GM12875 (cell line): ENCODE data around the gene CD93.

ENCODE experiments used
- H3K4me3 ChIP-seq: one replicate; pipeline ENCODE4 v1.5.1; 2011; ENCODE audit warnings: low read depth, low read length, control low read depth
- TF ChIP-seq, protein P1 (sequence below): IDR thresholded peaks from 2 replicates; pipeline ENCODE4 v1.5.1; 2011; ENCODE audit warnings: low read depth, mild to moderate bottlenecking, control low read depth, inconsistent platforms, low read length, moderate library complexity, borderline replicate concordance; ENCODE audit not compliant: insufficient read depth

CD93 gene

DNA sequence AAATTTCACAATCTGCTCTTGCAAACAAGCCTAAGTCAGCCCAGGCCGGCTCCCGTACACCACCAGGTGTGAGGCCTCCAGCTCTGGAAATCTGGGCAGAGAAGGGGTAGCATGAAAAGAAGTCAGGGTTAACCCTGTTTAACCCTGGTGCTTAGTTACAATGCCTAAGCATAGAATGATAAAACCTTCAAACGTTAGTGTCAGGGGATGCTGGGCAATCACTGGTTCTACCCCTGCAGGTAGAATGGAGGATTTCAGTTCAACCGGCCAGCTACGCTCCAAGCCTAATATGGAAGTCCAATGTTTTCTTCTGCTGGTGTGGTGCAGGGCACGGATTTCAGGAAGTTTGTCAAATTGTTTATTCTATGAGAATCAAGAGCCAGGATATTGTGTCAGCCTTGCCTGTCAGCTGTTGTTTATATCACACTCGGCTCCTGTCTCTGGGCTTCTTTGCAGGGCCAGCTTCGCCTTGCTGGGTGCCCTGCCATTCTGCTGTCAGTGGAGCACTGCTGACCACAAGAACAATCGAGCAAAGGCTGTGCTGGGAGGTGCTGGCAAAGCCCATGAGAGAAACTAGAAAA is 20.2 kb upstream of the CD93 start:
- no peak overlapping the region for H3K4me3 ChIP-seq
- TF ChIP-seq, protein P1, sequence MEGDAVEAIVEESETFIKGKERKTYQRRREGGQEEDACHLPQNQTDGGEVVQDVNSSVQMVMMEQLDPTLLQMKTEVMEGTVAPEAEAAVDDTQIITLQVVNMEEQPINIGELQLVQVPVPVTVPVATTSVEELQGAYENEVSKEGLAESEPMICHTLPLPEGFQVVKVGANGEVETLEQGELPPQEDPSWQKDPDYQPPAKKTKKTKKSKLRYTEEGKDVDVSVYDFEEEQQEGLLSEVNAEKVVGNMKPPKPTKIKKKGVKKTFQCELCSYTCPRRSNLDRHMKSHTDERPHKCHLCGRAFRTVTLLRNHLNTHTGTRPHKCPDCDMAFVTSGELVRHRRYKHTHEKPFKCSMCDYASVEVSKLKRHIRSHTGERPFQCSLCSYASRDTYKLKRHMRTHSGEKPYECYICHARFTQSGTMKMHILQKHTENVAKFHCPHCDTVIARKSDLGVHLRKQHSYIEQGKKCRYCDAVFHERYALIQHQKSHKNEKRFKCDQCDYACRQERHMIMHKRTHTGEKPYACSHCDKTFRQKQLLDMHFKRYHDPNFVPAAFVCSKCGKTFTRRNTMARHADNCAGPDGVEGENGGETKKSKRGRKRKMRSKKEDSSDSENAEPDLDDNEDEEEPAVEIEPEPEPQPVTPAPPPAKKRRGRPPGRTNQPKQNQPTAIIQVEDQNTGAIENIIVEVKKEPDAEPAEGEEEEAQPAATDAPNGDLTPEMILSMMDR: no peak

DNA sequence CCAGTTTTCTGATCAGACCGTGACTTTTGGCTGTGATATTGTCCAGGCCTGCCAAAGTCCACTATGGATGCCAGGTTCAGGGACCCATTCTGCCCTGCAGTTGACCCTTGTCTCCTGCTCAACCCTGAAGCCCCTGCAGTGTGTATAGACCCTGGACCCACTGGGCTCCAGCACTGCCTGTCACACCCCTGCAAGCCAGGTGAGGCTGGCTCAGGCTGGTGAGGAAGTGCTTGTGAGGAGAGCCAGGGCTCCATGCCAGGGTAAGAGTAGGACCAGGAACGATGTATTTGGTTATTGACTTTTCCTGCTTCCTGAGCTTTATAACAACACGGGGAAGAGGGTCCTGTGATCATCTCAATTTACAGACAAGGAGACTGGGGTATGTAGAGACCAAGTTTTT is 19.1 kb upstream of the CD93 start:
- H3K4me3 ChIP-seq: no peak overlapping the region
- TF ChIP-seq, protein P1: no peak

DNA sequence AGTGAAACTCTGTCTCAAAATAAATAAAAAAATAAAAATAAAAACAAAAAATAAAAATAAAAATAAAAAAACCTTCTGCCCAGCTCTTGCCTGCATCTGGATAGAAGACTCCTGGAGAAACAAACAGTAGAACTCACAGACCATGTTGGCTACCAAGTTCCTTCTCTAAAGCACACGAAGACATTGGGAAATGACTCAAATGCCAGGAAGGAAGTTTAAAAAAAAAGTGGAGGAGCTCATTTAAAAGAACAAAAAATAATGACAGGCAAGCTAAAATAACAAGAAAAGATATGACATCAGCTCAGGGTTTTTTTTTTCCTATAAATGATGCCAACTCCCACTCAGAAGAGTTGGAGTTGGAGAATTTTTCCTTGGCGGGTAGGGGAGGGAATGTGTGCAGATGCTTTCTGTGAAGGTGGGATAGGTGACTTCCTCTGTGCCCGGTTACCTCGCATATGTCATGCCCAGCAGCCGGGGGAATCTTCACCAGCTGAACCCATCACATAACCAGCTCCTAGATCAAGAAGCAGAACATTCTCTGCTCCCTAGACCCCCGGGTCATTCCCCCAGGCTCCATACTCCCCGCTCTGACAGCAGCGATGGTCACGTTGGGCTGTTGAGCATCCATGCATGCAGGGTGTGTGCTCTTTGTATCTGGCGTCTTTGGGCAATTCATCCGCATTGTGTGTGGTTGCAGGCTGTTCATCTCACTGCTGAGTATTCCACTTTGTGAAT is 17.3 kb upstream of the CD93 start:
- H3K4me3 ChIP-seq: no peak overlapping the region
- TF ChIP-seq, protein P1: no peak

DNA sequence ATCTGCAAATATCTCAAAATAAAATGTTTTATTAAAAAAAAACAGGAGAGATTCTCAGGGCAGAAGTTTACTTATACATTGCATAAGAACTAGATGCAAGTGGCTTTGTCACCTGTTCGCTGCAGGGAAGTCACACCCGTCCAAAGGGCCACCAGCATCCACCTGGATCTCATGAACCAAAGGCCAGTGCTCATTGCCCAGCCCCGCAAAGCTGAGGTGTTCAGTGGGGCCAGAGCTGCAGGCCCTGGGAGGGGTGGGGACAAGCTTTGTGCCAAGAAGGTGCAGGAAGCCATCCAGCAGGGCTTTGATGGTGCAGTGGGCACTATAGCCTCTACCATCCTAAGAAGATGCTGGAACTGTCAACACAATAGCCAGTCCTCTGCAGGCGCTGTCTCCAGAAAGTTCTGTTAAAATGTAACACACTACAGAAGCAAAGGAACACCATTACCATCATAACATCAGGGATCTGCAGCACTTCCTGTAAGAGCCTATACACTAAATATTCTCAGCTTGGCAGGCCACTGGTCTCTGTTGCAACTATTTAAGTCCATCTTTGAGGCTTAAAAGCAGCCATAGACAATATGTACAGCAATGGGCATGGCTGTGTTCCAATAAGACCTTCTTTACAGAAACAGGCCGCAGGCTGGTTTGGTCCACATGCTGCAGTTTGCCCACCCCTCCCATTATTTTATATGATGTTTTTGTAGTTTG is 15.7 kb upstream of the CD93 start:
- no peak overlapping the region for H3K4me3 ChIP-seq
- TF ChIP-seq, protein P1: no peak

DNA sequence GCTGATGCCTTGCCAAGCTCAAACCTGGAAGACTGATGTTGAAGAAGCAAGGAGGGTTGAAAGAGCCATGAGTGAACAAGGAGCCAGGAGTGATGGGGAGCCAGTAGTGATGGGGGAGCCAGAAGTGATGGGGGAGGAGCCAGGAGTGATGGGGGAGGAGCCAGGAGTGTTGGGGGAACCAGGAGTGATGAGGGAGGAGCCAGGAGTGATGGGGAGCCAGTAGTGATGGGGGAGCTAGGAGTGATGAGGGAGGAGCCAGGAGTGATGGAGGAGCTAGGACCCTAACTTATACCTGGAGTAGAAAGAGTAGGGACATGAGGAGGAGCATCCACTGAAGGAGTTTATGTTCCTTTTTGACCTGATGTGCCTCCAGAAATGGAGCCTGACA is 14.6 kb upstream of the CD93 start:
- TF ChIP-seq, protein P1: no peak
- H3K4me3 ChIP-seq: no peak overlapping the region

DNA sequence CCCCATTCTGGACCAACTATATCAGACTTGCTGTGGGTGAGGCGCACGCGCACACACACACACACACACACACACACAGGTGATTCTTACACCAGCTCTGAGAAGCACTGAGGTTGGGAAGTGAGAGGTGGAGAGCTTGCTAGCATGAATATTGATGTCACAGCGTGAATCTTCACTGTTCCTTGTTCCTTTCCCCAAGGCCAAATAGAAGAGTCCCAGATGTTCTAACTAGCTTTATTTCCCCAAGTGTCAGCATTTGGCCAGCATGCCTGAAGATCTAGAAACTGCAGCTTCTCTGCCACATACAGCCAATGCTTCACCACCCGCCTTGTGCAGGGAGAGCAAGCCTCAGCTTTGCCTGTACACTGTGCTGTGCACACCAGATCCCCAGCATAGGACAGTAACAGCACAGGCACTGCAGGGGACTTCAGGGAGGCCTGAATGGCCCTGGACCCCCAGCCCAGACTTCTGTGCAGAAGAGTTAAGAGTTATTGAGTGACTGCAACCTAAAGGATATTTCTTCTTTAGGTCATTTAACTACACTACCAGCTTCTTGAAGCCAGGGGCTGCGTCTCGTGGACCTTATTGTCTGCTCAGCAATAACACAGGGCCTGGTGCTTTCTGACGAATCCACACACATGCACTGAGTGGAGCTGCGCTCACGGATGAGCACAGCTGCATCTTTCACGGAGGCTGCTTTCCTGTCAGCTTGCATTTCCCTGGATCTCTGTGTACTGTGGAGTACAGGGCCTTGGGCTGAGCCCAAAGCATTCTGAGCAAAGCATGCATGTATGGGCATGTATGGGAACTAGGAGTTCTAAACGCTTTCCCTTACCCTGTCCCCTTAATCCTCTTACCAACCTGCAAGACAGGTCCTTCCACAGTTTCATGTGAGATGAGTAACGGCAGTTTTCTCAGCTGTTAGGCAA is 13.9 kb upstream of the CD93 start:
- no peak overlapping the region for H3K4me3 ChIP-seq
- TF ChIP-seq, protein P1: no peak
